Stimulated activated naive CD8-positive, alpha-beta T cell treated with anti-CD3 and anti-CD28 coated beads, Interleukin-15, amount 100 ng/mL, for 72 hours (primary cell): Measurements from ENCODE around the gene RNF183.
A peak's percentile ranks its signal among the peaks of the same experiment; 100 is the strongest.

Source experiments
- ATAC-seq: fragments of 150-1000 bp; cut with Tn5 transposase; 2 replicates; pipeline ENCODE4 v1.10.0; 2021; ENCODE audit warnings: mild to moderate bottlenecking, moderate library complexity
- DNase-seq, 2 donors: peaks; one replicate each; pipeline ENCODE4 v3.0.0; 2021 to 2022
- H3K27ac Mint-ChIP-seq, 2 donors: one replicate each; pipeline ENCODE4 v1.8.0; 2022; ENCODE audit warnings: mild to moderate bottlenecking in 2 of 2, mixed read lengths in 2 of 2, moderate library complexity in 2 of 2
- H3K27me3 Mint-ChIP-seq: one replicate; pipeline ENCODE4 v1.8.0; 2022; ENCODE audit warnings: mixed read lengths
- H3K4me1 Mint-ChIP-seq: one replicate; pipeline ENCODE4 v1.8.0; 2022; ENCODE audit warnings: mild to moderate bottlenecking, mixed read lengths
- H3K4me3 Mint-ChIP-seq, 2 donors: one replicate each; pipeline ENCODE4 v1.8.0; 2022; ENCODE audit warnings: mild to moderate bottlenecking in 2 of 2, mixed read lengths in 2 of 2, moderate library complexity in 1 of 2
- H3K9me3 Mint-ChIP-seq, 2 donors: one replicate each; pipeline ENCODE4 v1.8.0; 2022; ENCODE audit warnings: mixed read lengths in 2 of 2

The RNF183 gene

GRCh38 chr9:113302792-113303418 lies at the start of gene RNF183:
TSS of gene RNF183 (minus strand) at chr9:113303376. CDS start at chr9:113298184, 5,192 bp downstream.
- no peaks in the 10 kb centered on the region for H3K9me3 Mint-ChIP-seq

GRCh38 chr9:113352411-113352810 lies 49.2 kb upstream of the RNF183 start:
- DNase-seq (no peak), ATAC-seq (no peak)
- H3K27me3 Mint-ChIP-seq = peaks cover 7% of the 10 kb centered on the region
- peak overlapping the region in 1 of 2 donors; percentile 16 for H3K27ac Mint-ChIP-seq
- H3K4me3 Mint-ChIP-seq = no peak overlapping the region
- no peaks in the 10 kb centered on the region for H3K9me3 Mint-ChIP-seq
- H3K4me1 Mint-ChIP-seq = peaks cover 34% of the 10 kb centered on the region

More at GRCh38 chr9:113302792-113303418, at the start of gene RNF183:
- H3K27me3 Mint-ChIP-seq = no peaks in the 10 kb centered on the region
- H3K4me1 Mint-ChIP-seq = no peaks in the 10 kb centered on the region
- no peak within 1 kb of the TSS for H3K27ac Mint-ChIP-seq
- no peak within 1 kb of the TSS for H3K4me3 Mint-ChIP-seq
- DNase-seq (no peak), ATAC-seq (no peak)

- peaks cover 38% of the 10 kb centered on the region for H3K4me1 Mint-ChIP-seq
- no peak for ATAC-seq
- no peak for DNase-seq
- no peaks in the 10 kb centered on the region for H3K9me3 Mint-ChIP-seq
- no peak overlapping the region for H3K4me3 Mint-ChIP-seq
- peak overlapping the region in 1 of 2 donors; percentile 16 for H3K27ac Mint-ChIP-seq
- peaks cover 7% of the 10 kb centered on the region for H3K27me3 Mint-ChIP-seq
Observed at GRCh38 chr9:113352006-113352405, 48.8 kb upstream of the RNF183 start.

- peak overlapping the region; percentile 95 to 97 for H3K4me3 Mint-ChIP-seq
Observed at GRCh38 chr9:113350937-113351336, 47.8 kb upstream of the RNF183 start.

GRCh38 chr9:113350107-113350661 lies 47.0 kb upstream of the RNF183 start:
- peaks cover 50% of the 10 kb centered on the region for H3K4me1 Mint-ChIP-seq
- H3K4me3 Mint-ChIP-seq = peak overlapping the region; percentile 95 to 97
- ATAC-seq (peak; percentile 46), DNase-seq (peak in 1 of 2 donors; percentile 41)
- no peaks in the 10 kb centered on the region for H3K9me3 Mint-ChIP-seq
- peaks cover 7% of the 10 kb centered on the region for H3K27me3 Mint-ChIP-seq
- H3K27ac Mint-ChIP-seq = peak overlapping the region; percentile 92 to 98

More at GRCh38 chr9:113350937-113351336, 47.8 kb upstream of the RNF183 start:
- Mint-ChIP-seq H3K27ac (peak overlapping the region in 1 of 2 donors; percentile 98), H3K27me3 (peaks cover 7% of the 10 kb centered on the region), H3K9me3 (no peaks in the 10 kb centered on the region), H3K4me1 (peaks cover 42% of the 10 kb centered on the region)
- DNase-seq (peak in 1 of 2 donors; percentile 69), ATAC-seq (peak; percentile 72)

- Mint-ChIP-seq H3K4me3 (peak within 1 kb of the TSS; percentile 95 to 97), H3K27me3 (peaks cover 7% of the 10 kb centered on the region), H3K4me1 (peaks cover 56% of the 10 kb centered on the region), H3K27ac (peak within 1 kb of the TSS; percentile 92 to 98), H3K9me3 (no peaks in the 10 kb centered on the region)
- peak; percentile 72 for ATAC-seq
- peak; percentile 60 for DNase-seq
Observed at GRCh38 chr9:113349445-113350094, 46.4 kb upstream of the RNF183 start, which contains the start of gene BSPRY. TSS of gene BSPRY (plus strand) at chr9:113349541. CDS start at chr9:113349580, 39 bp downstream.

- no peak for DNase-seq
- Mint-ChIP-seq H3K4me1 (peaks cover 58% of the 10 kb centered on the region), H3K9me3 (no peaks in the 10 kb centered on the region), H3K27me3 (peaks cover 7% of the 10 kb centered on the region), H3K27ac (peak overlapping the region in 1 of 2 donors; percentile 92), H3K4me3 (peak overlapping the region; percentile 65 to 83)
- no peak for ATAC-seq
Observed at GRCh38 chr9:113349066-113349444, 45.9 kb upstream of the RNF183 start.

- Mint-ChIP-seq H3K27ac (no peak overlapping the region), H3K4me3 (no peak overlapping the region), H3K27me3 (peaks cover 7% of the 10 kb centered on the region), H3K9me3 (peaks cover 0 to 1% of the 10 kb centered on the region in 2 donors), H3K4me1 (peaks cover 65% of the 10 kb centered on the region)
- DNase-seq (no peak), ATAC-seq (no peak)
Observed at GRCh38 chr9:113348437-113348836, 45.3 kb upstream of the RNF183 start.

GRCh38 chr9:113345671-113346070 lies 42.5 kb upstream of the RNF183 start:
- DNase-seq (no peak), ATAC-seq (no peak)
- peaks cover 0 to 9% of the 10 kb centered on the region in 2 donors for H3K9me3 Mint-ChIP-seq
- H3K27ac Mint-ChIP-seq = peak overlapping the region in 1 of 2 donors; percentile 55
- H3K4me1 Mint-ChIP-seq = peaks cover 64% of the 10 kb centered on the region
- no peaks in the 10 kb centered on the region for H3K27me3 Mint-ChIP-seq
- H3K4me3 Mint-ChIP-seq = no peak overlapping the region

- DNase-seq (no peak), ATAC-seq (no peak)
- Mint-ChIP-seq H3K4me3 (no peak overlapping the region), H3K27ac (no peak overlapping the region), H3K9me3 (peaks cover 0 to 9% of the 10 kb centered on the region in 2 donors), H3K27me3 (no peaks in the 10 kb centered on the region), H3K4me1 (peaks cover 64% of the 10 kb centered on the region)
Observed at GRCh38 chr9:113345190-113345589, 42.0 kb upstream of the RNF183 start.

- H3K27ac Mint-ChIP-seq = peak overlapping the region in 1 of 2 donors; percentile 83
- peak in 1 of 2 donors; percentile 67 for DNase-seq
- peak overlapping the region; percentile 2 to 13 for H3K4me3 Mint-ChIP-seq
- ATAC-seq = peak; percentile 63
- peaks cover 70% of the 10 kb centered on the region for H3K4me1 Mint-ChIP-seq
- H3K9me3 Mint-ChIP-seq = peaks cover 0 to 9% of the 10 kb centered on the region in 2 donors
- peaks cover 7% of the 10 kb centered on the region for H3K27me3 Mint-ChIP-seq
Observed at GRCh38 chr9:113343732-113344231, 40.6 kb upstream of the RNF183 start.

GRCh38 chr9:113341712-113342410 lies 38.7 kb upstream of the RNF183 start:
- Mint-ChIP-seq H3K27ac (peak overlapping the region in 1 of 2 donors; percentile 40), H3K9me3 (peaks cover 0 to 9% of the 10 kb centered on the region in 2 donors), H3K4me1 (peaks cover 58% of the 10 kb centered on the region), H3K27me3 (peaks cover 9% of the 10 kb centered on the region), H3K4me3 (peak overlapping the region; percentile 82 to 97)
- ATAC-seq = peak; percentile 29
- DNase-seq = peak in 1 of 2 donors; percentile 39

- peaks cover 47% of the 10 kb centered on the region for H3K4me1 Mint-ChIP-seq
- peak within 1 kb of the TSS; percentile 54 to 96 for H3K27ac Mint-ChIP-seq
- peak; percentile 84 to 86 for DNase-seq
- H3K27me3 Mint-ChIP-seq = peaks cover 9% of the 10 kb centered on the region
- ATAC-seq = peak; percentile 95
- H3K9me3 Mint-ChIP-seq = peaks cover 0 to 9% of the 10 kb centered on the region in 2 donors
- H3K4me3 Mint-ChIP-seq = peak within 1 kb of the TSS; percentile 82 to 97
Observed at GRCh38 chr9:113340011-113340699, 37.0 kb upstream of the RNF183 start, which contains the start of gene WDR31. TSS of gene WDR31 (minus strand) at chr9:113340275. CDS start at chr9:113332022, 8,253 bp downstream.

GRCh38 chr9:113337714-113338113 lies 34.5 kb upstream of the RNF183 start:
- DNase-seq (no peak), ATAC-seq (no peak)
- Mint-ChIP-seq H3K4me3 (no peak overlapping the region), H3K27ac (no peak overlapping the region), H3K4me1 (peaks cover 30% of the 10 kb centered on the region), H3K9me3 (peaks cover 0 to 3% of the 10 kb centered on the region in 2 donors), H3K27me3 (peaks cover 9% of the 10 kb centered on the region)
